ENCODE data around the gene LDLRAD3.
"Not testable (repeated sequence)": the region's sequence is repeated elsewhere in the genome, so short reads cannot be mapped to it uniquely, and the experiment has no call there.

Gene LDLRAD3

DNA sequence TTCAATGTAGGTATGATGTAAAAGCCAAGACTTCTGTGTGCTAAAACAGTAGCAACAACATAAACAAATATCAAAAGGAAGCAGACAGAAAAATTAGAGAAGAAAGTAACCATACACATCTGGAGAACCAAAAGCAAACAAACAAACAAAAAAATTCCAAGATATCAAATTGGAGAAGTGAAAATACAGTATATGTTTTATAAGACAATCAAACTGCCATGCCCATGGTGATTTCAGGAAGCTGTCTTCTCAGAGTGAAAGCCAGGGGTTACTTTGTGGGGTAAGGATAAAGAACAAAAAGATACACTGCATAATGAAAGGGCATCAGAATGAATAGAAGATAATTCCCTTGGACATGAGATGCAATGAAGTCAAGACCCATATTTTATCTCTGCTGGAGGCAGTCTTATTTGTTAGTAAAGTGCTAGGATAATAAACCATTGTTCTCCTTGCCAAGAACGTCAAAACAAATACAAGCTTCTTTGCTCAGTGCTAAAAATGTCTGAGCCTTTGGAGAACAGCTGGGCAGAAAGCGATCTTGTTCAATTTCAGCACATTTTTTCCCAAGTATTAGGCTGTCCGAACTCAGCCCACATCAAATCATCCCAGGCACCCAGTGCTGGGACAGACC lies 38.1 kb upstream of the LDLRAD3 start:
- Histone ChIP-seq H3K79me2 (ENCODE audit: low read length) (no peaks in the 10 kb centered on the region), H3K4me2 (ENCODE audit: low read length) (no peak overlapping the region), H3K4me3 (ENCODE audit: low read length) (no peak overlapping the region), H2AFZ (ENCODE audit: low read depth, low read length) (no peak overlapping the region), H3K27me3 (ENCODE audit: low read depth, low read length) (peaks cover 6% of the 10 kb centered on the region; the same call in 1 of the 2 replicates), H3K27ac (ENCODE audit: low read length) (no peak overlapping the region), H3K4me1 (ENCODE audit: low read length) (peaks cover 5% of the 10 kb centered on the region; the same call in 1 of the 2 replicates), H3K9me3 (ENCODE audit: insufficient read depth, low read length) (peaks cover 8% of the 10 kb centered on the region; the same call in 1 of the 2 replicates), H3K9ac (ENCODE audit: low read length) (no peak overlapping the region), H4K20me1 (ENCODE audit: insufficient read depth, low read length) (no peaks in the 10 kb centered on the region), H3K36me3 (replicated peaks; ENCODE audit: low read depth, low read length) (no peaks in the 10 kb centered on the region)
- TF ChIP-seq, protein P1, sequence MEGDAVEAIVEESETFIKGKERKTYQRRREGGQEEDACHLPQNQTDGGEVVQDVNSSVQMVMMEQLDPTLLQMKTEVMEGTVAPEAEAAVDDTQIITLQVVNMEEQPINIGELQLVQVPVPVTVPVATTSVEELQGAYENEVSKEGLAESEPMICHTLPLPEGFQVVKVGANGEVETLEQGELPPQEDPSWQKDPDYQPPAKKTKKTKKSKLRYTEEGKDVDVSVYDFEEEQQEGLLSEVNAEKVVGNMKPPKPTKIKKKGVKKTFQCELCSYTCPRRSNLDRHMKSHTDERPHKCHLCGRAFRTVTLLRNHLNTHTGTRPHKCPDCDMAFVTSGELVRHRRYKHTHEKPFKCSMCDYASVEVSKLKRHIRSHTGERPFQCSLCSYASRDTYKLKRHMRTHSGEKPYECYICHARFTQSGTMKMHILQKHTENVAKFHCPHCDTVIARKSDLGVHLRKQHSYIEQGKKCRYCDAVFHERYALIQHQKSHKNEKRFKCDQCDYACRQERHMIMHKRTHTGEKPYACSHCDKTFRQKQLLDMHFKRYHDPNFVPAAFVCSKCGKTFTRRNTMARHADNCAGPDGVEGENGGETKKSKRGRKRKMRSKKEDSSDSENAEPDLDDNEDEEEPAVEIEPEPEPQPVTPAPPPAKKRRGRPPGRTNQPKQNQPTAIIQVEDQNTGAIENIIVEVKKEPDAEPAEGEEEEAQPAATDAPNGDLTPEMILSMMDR (IDR thresholded peaks at IDR 0.05; ENCODE audit: low read depth, low read length), result no peak
- TF ChIP-seq EZH2phosphoT487 (IDR thresholded peaks at IDR 0.05; ENCODE audit: low read depth), result no peak

DNA sequence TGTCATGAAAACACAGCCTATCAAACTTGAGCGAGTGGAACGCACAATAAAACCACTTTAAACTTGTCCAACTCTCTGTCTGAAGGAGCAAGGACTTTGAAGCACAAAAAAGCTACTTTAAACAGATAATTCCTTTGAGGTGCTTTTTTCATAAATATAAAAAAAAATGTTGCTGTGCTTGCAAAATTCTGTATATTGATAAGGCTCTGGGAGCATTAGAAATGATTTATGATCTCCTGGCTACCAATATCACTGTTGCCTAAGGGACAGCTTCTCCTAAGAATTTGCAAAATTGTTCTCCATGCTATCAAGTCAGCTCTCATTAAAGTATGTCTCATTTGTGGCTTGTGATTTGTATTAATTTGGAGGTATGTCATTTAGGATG lies 37.6 kb upstream of the LDLRAD3 start:
- H3K4me2 ChIP-seq (ENCODE audit: low read length), result no peak overlapping the region
- no peaks in the 10 kb centered on the region for H4K20me1 ChIP-seq (ENCODE audit: insufficient read depth, low read length)
- H3K4me3 ChIP-seq (ENCODE audit: low read length), result no peak overlapping the region
- H3K4me1 ChIP-seq (ENCODE audit: low read length), result peaks cover 8% of the 10 kb centered on the region; the same call in 1 of the 2 replicates
- no peaks in the 10 kb centered on the region for H3K36me3 ChIP-seq (replicated peaks; ENCODE audit: low read depth, low read length)
- no peak for TF ChIP-seq EZH2phosphoT487 (IDR thresholded peaks at IDR 0.05; ENCODE audit: low read depth)
- TF ChIP-seq, protein P1 (IDR thresholded peaks at IDR 0.05; ENCODE audit: low read depth, low read length), result no peak
- H3K79me2 ChIP-seq (ENCODE audit: low read length), result no peaks in the 10 kb centered on the region
- no peak overlapping the region for H2AFZ ChIP-seq (ENCODE audit: low read depth, low read length)
- no peak overlapping the region for H3K9ac ChIP-seq (ENCODE audit: low read length)
- H3K27me3 ChIP-seq (ENCODE audit: low read depth, low read length), result peaks cover 6% of the 10 kb centered on the region; the same call in 1 of the 2 replicates
- H3K27ac ChIP-seq (ENCODE audit: low read length), result no peak overlapping the region
- peaks cover 8% of the 10 kb centered on the region; the same call in 1 of the 2 replicates for H3K9me3 ChIP-seq (ENCODE audit: insufficient read depth, low read length)

DNA sequence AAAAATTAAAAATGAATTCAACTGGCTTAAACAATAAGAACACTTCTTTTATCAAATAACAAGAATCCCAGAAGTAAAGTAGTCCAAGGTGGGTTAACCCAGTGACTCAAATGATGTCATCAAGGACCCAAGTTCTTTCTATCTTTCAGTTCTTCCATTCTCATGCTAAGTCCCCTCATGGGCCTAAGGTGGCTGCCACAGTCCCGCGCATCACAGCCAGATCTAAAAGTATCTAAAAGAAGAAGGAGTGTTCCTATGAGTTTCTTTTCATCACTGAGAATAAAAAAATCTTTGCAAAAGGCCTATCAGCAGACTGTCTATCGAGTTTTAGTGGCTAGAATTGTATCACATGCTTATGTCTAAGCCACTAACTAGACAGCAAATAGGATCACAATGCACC lies 37.2 kb upstream of the LDLRAD3 start:
- Histone ChIP-seq H3K36me3 (replicated peaks; ENCODE audit: low read depth, low read length) (no peaks in the 10 kb centered on the region), H2AFZ (ENCODE audit: low read depth, low read length) (no peak overlapping the region), H3K27me3 (ENCODE audit: low read depth, low read length) (peaks cover 6% of the 10 kb centered on the region; the same call in 1 of the 2 replicates), H3K4me2 (ENCODE audit: low read length) (no peak overlapping the region), H3K27ac (ENCODE audit: low read length) (no peak overlapping the region), H3K9ac (ENCODE audit: low read length) (no peak overlapping the region), H3K9me3 (ENCODE audit: insufficient read depth, low read length) (peaks cover 8% of the 10 kb centered on the region; the same call in 1 of the 2 replicates), H3K4me1 (ENCODE audit: low read length) (peaks cover 8% of the 10 kb centered on the region; the same call in 1 of the 2 replicates), H3K4me3 (ENCODE audit: low read length) (no peak overlapping the region), H4K20me1 (ENCODE audit: insufficient read depth, low read length) (no peaks in the 10 kb centered on the region), H3K79me2 (ENCODE audit: low read length) (no peaks in the 10 kb centered on the region)
- no peak for TF ChIP-seq EZH2phosphoT487 (IDR thresholded peaks at IDR 0.05; ENCODE audit: low read depth)
- TF ChIP-seq, protein P1 (IDR thresholded peaks at IDR 0.05; ENCODE audit: low read depth, low read length), result no peak

GRCh38 chr11:35907648-35908431 lies 36.0 kb upstream of the LDLRAD3 start:
- no peaks in the 10 kb centered on the region for H4K20me1 ChIP-seq (ENCODE audit: insufficient read depth, low read length)
- peaks cover 11% of the 10 kb centered on the region for H3K4me1 ChIP-seq (ENCODE audit: low read length)
- no peak overlapping the region for H3K4me2 ChIP-seq (ENCODE audit: low read length)
- H3K27me3 ChIP-seq (ENCODE audit: low read depth, low read length), result peaks cover 6% of the 10 kb centered on the region; the same call in 1 of the 2 replicates
- no peak for TF ChIP-seq EZH2phosphoT487 (IDR thresholded peaks at IDR 0.05; ENCODE audit: low read depth)
- no peak overlapping the region for H3K9ac ChIP-seq (ENCODE audit: low read length)
- no peak overlapping the region for H3K27ac ChIP-seq (ENCODE audit: low read length)
- H3K4me3 ChIP-seq (ENCODE audit: low read length), result no peak overlapping the region
- H2AFZ ChIP-seq (ENCODE audit: low read depth, low read length), result no peak overlapping the region
- no peaks in the 10 kb centered on the region for H3K79me2 ChIP-seq (ENCODE audit: low read length)
- H3K9me3 ChIP-seq (ENCODE audit: insufficient read depth, low read length), result peaks cover 4% of the 10 kb centered on the region; the same call in 1 of the 2 replicates
- no peaks in the 10 kb centered on the region for H3K36me3 ChIP-seq (replicated peaks; ENCODE audit: low read depth, low read length)

DNA sequence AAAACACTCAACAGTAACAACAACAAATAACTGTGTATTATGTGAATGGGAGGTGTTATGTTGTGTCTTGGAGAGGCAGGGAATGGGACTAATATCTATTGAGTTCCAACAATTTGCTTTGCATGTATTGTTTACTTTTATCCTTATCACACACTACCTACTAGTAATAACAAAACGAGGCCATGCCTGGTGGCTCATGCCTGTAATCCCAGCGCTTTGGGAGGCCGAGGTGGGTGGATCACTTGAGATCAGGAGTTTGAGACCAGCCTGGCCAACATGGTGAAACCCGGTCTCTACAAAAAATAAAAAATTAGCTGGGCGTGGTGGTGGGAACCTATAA lies 35.5 kb upstream of the LDLRAD3 start:
- H3K9ac ChIP-seq (ENCODE audit: low read length); H3K4me3 ChIP-seq (ENCODE audit: low read length); H3K79me2 ChIP-seq (ENCODE audit: low read length); H4K20me1 ChIP-seq (ENCODE audit: insufficient read depth, low read length); H3K36me3 ChIP-seq (replicated peaks; ENCODE audit: low read depth, low read length); H3K27ac ChIP-seq (ENCODE audit: low read length); H2AFZ ChIP-seq (ENCODE audit: low read depth, low read length); H3K9me3 ChIP-seq (ENCODE audit: insufficient read depth, low read length); H3K27me3 ChIP-seq (ENCODE audit: low read depth, low read length); H3K4me2 ChIP-seq (ENCODE audit: low read length): not testable (repeated sequence)
- peaks cover 16% of the 10 kb centered on the region for H3K4me1 ChIP-seq (ENCODE audit: low read length)
